Right lobe of liver (tissue), 6 donors: Measurements from ENCODE around the gene SPNS2. TPM values are rescaled to one million over a fixed set of nuclear protein-coding genes. Genes with fewer than 3 reads are reported as not detected.

Experiments used
- ATAC-seq, 4 donors: fragments of 200-7000 bp; cut with Tn5 transposase; one replicate each; pipeline ENCODE4 v1.9.1; 2020; ENCODE audit warnings: mild to moderate bottlenecking in 4 of 4, moderate library complexity in 4 of 4
- DNase-seq, 3 donors: peaks; one replicate each; pipeline ENCODE4 v3.0.0-alpha.2; 2020
- H3K27ac ChIP-seq, 3 donors: fragments of 200-600 bp; one replicate each; pipeline ENCODE4 v1.8.0; 2022
- H3K27me3 ChIP-seq, 2 donors: fragments of 200-600 bp; one replicate each; pipeline ENCODE4 v1.8.0; 2022
- H3K36me3 ChIP-seq, 4 donors: fragments of 200-600 bp; sonication (generic) in 1 of 4; one replicate each; pipeline versions ENCODE4 v1.5.1 to v1.8.0; 2017 to 2022; ENCODE audit warnings: control low read depth in 1 of 4
- H3K4me1 ChIP-seq, 4 donors: fragments of 200-600 bp; sonication (generic) in 1 of 4; one replicate each; pipeline versions ENCODE4 v1.5.1 to v1.8.0; 2017 to 2022; ENCODE audit warnings: control low read depth in 1 of 4
- H3K4me3 ChIP-seq, 3 donors: fragments of 200-600 bp; one replicate each; pipeline ENCODE4 v1.8.0; 2022
- H3K9me3 ChIP-seq, 4 donors: fragments of 200-600 bp; sonication (generic) in 1 of 4; one replicate each; pipeline versions ENCODE4 v1.5.1 to v1.8.0; 2017 to 2022; ENCODE audit warnings: control low read depth in 1 of 4
- POLR2A ChIP-seq: fragments of 450-650 bp; IDR thresholded peaks from one replicate; pipeline ENCODE4 v1.6.1; 2017; ENCODE audit warnings: antibody characterized with exemption, mild to moderate bottlenecking
- WGBS: methylation state at CpG from one replicate; pipeline ENCODE4 v1.1.6; 2018; ENCODE audit warnings: low coverage, low lambda C conversion rate; ENCODE audit not compliant: insufficient coverage; ENCODE audit errors: missing lambda C conversion rate; 5-methylcytosine and 5-hydroxymethylcytosine counted together
- intact Hi-C, 2 donors: fragments of 100-400 bp; cut with DNase I; formaldehyde crosslinking; loops; one replicate each; pipeline versions ENCODE4 v1.11.2 to v1.14.1; 2022
- total RNA-seq, 6 experiments: library from RNA; depleted of rRNA in 2 of 6; stranded (reverse); fragments of >200 nt in 2 of 6; fragmentation: NEBNext Ultra II Directional in 3 of 6; extraction: Animal tissue kit (Norgen Biotek cat#: 25700) in 3 of 6; gene quantifications; one replicate each; pipeline versions ENCODE4 v1.1.0 to v1.2.4, GENCODE V29; 2016 to 2023
- TF ChIP-seq, protein P1 (sequence below), 4 donors: fragments of 200-600 bp in 3 of 4; fragments of 450-650 bp in 1 of 4; IDR thresholded peaks; one replicate each; pipeline versions ENCODE4 v1.5.1 to v1.8.0; 2016 to 2022; ENCODE audit warnings: antibody characterized with exemption in 4 of 4, mild to moderate bottlenecking in 2 of 4
- donor health status: DM: no; HTN: yes; CAD: no.
- donor health status: DM: no; HTN: no; CAD: no.
- donor health status: DM: no; HTN: no; CAD: no.
- donor health status: DM: no; HTN: yes; CAD: no.
- donor health status: DM: no; HTN: yes; CAD: no.

Gene SPNS2
- total RNA-seq, 6 experiments from 2014 or later = 3.0 to 12.4 (median 7.3) TPM

DNA sequence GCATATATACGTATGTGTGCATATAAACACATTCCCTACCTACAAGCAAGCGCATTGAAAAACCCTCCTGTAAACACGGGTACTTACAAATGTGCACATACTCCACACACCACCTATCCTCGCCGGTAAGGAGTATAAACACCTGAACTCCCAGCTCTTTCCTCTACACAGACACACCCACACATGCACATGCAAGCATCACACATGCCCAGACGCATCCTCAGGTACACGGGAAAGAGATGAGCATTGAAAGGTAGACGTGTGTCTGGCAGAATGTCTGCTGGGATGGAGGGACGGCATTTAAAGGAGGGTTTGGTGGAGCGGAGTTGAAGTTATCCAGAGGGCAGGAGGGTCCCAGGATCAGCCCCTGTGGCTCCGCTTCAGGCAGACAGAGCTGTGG lies 81.0 kb downstream of the SPNS2 start:
- DNase-seq = no peak
- peaks cover 6 to 7% of the 10 kb centered on the region in 2 donors for H3K27me3 ChIP-seq
- H3K36me3 ChIP-seq = no peaks in the 10 kb centered on the region

DNA sequence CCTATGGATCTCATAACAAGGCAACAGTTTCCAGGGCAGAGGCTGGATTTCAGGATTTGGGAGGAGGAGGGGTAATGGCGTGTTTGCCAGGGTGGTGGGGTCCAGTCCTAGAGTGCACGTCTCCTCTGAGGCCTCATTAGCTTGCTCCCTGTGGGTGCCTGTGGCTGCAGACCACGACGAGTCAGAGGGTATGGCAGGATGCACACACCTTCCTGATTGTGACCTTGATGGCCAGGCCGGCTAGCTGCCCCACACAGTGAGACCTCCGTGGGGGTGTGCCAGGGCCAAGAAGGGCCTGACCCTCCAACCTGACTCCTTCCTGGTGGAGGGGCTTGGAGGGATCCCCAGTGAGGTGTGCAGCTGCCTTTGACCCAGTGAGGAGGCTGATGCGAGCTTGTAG lies 81.6 kb downstream of the SPNS2 start:
- Histone ChIP-seq H3K27ac (no peak overlapping the region), H3K36me3 (no peaks in the 10 kb centered on the region), H3K4me3 (no peak overlapping the region), H3K9me3 (no peaks in the 10 kb centered on the region), H3K27me3 (peaks cover 6 to 7% of the 10 kb centered on the region in 2 donors), H3K4me1 (peaks cover 0 to 10% (median 3%) of the 10 kb centered on the region in 4 donors)
- no peak for TF ChIP-seq POLR2A
- TF ChIP-seq, protein P1, sequence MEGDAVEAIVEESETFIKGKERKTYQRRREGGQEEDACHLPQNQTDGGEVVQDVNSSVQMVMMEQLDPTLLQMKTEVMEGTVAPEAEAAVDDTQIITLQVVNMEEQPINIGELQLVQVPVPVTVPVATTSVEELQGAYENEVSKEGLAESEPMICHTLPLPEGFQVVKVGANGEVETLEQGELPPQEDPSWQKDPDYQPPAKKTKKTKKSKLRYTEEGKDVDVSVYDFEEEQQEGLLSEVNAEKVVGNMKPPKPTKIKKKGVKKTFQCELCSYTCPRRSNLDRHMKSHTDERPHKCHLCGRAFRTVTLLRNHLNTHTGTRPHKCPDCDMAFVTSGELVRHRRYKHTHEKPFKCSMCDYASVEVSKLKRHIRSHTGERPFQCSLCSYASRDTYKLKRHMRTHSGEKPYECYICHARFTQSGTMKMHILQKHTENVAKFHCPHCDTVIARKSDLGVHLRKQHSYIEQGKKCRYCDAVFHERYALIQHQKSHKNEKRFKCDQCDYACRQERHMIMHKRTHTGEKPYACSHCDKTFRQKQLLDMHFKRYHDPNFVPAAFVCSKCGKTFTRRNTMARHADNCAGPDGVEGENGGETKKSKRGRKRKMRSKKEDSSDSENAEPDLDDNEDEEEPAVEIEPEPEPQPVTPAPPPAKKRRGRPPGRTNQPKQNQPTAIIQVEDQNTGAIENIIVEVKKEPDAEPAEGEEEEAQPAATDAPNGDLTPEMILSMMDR (IDR thresholded peaks at IDR 0.05) = no peak
- ATAC-seq = no peak
- no CpG with 5 or more reads among the region's 7 CpGs for WGBS
- DNase-seq = no peak
- intact Hi-C loops = no loop called here

More for the DNA sequence above, 81.0 kb downstream of the SPNS2 start:
- WGBS = 65% methylated on average over 8 of the region's 11 CpGs
- no peak overlapping the region for H3K27ac ChIP-seq
- no peak for TF ChIP-seq POLR2A
- TF ChIP-seq, protein P1 (IDR thresholded peaks at IDR 0.05) = no peak
- intact Hi-C loops = loop anchor here in 1 of 2 donors (10.0 kb wide), 2 partner anchors 45 to 125 kb away; partner anchors contain the start of gene PELP1
- H3K4me1 ChIP-seq = peaks cover 0 to 9% (median 3%) of the 10 kb centered on the region in 4 donors
- no peak overlapping the region for H3K4me3 ChIP-seq
- ATAC-seq = no peak
- H3K9me3 ChIP-seq = no peaks in the 10 kb centered on the region

DNA sequence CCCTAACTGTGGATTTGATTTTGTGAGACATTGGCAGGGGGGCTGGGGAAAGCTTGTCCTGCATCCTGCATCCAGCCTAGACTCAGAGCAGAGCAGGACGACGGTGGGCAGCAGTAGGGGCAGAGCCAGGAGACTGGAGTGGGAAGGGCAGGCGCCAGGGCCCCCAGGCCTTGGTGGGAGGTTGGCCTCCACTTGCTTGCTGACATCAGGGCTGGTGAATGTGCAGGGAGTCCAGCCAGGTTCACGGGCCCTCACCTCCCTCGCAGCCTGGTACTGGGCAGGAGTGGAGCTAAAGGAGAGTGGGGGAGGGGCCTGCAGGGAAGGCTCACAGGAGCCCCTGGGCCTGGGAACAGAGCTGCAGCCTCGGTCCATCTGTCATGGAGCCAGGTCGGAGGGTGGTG lies 83.4 kb downstream of the SPNS2 start:
- ATAC-seq = no peak
- WGBS = 34% methylated on average over 4 of the region's 7 CpGs
- no peak for DNase-seq
- TF ChIP-seq, protein P1 (IDR thresholded peaks at IDR 0.05) = no peak
- TF ChIP-seq POLR2A = no peak
- Histone ChIP-seq H3K9me3 (no peaks in the 10 kb centered on the region), H3K4me3 (no peak overlapping the region), H3K4me1 (peaks cover 0 to 10% (median 3%) of the 10 kb centered on the region in 4 donors), H3K27me3 (peaks cover 6 to 7% of the 10 kb centered on the region in 2 donors), H3K36me3 (no peaks in the 10 kb centered on the region), H3K27ac (no peak overlapping the region)
- intact Hi-C loops = no loop called here

DNA sequence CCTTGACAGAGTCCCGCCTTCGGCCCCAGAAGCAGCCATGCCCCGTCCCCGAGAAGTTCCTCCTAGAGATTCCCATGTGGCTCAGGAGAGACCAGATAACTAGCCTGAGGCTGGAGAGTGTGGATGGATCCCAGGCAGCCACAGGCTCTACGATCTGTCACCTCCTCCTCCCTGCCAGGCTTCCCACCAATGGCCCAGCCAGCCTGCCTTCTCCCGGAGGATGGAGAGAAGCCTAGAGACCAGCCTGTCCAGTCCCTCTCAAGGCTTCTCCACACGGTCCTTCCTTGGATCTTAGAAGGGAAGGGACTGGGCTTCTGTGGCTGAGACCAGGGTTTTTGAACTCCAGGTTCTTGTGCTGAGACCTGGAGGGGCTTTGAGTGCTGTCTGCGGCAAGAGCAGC lies 84.0 kb downstream of the SPNS2 start:
- Histone ChIP-seq H3K4me3 (no peak overlapping the region), H3K9me3 (no peaks in the 10 kb centered on the region), H3K36me3 (no peaks in the 10 kb centered on the region), H3K27ac (no peak overlapping the region), H3K4me1 (peaks cover 0 to 10% (median 3%) of the 10 kb centered on the region in 4 donors), H3K27me3 (peaks cover 6 to 7% of the 10 kb centered on the region in 2 donors)
- DNase-seq = no peak
- intact Hi-C loops = no loop called here
- WGBS = 24% methylated on average over 3 of the region's 8 CpGs
- TF ChIP-seq, protein P1 (IDR thresholded peaks at IDR 0.05) = no peak
- no peak for TF ChIP-seq POLR2A
- no peak for ATAC-seq

DNA sequence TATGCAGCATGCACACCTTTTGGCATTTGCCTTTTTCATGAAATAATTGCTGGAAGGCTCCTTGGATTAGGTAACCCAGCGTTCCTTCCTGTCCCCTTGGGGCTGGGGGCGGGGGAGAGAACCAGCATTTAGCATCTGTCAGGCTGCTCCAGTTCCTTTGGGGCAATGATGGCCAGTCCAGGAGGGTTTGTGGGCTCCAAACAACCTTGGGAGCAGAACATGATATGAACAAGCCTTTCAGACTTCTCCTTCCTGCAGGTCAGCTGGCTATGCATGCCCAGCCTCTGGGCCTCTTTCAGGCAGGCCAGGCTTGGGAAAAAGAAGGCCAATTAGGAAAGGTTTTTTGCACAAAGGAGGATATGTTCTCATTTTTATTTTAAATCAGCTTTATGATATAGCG lies 84.5 kb downstream of the SPNS2 start:
- H3K27ac ChIP-seq = no peak overlapping the region
- no peak overlapping the region for H3K4me3 ChIP-seq
- H3K36me3 ChIP-seq = no peaks in the 10 kb centered on the region
- peaks cover 6 to 7% of the 10 kb centered on the region in 2 donors for H3K27me3 ChIP-seq
- peaks cover 0 to 10% (median 3%) of the 10 kb centered on the region in 4 donors for H3K4me1 ChIP-seq
- H3K9me3 ChIP-seq = no peaks in the 10 kb centered on the region
- no peak for DNase-seq
- intact Hi-C loops = no loop called here
- WGBS = 83% methylated on average over 2 of the region's 3 CpGs
- ATAC-seq = no peak
- no peak for TF ChIP-seq POLR2A
